ENCODE measurements around the gene NFU1. TPM values are rescaled to one million over a fixed set of nuclear protein-coding genes. Genes with fewer than 3 reads are reported as not detected.

NFU1 gene
- total and polyA plus RNA-seq, 2 of the 13 experiments (the other 11 are each of a cell fraction or from before 2014, with no cell fraction given), result 39.1 to 84.0 TPM

DNA sequence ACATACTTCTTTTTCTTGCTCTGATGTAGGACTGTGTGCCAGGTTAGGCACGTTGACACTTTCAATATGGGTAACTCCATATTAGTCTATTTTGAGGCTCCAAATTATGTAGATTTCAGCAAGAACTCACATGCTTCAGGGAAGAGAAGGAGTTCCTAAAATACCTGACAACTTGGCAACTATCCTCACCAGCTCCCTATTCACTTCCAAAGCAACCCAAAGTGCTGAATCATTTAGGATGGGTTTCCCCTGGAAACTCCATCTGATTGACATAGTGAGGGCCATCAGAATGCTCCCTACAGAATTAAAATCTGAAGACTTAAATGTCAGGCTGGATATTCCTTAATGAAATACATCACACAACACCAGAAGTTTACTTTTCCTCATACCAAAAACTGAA is 32.5 kb upstream of the NFU1 start:
- Histone ChIP-seq H3K9ac (ENCODE audit: insufficient read depth, low read depth, low read length) (no peak overlapping the region), H3K4me3 (replicated peaks in 1 of 3; ENCODE audit: insufficient read depth in 1 of 3, low read depth in 2 of 3, low read length in 3 of 3) (no peak overlapping the region), H3K79me2 (ENCODE audit: insufficient read depth, low read length) (no peaks in the 10 kb centered on the region), H3K27ac (ENCODE audit: extremely low read length, insufficient read depth, low read length) (no peak overlapping the region), H4K20me1 (ENCODE audit: insufficient read depth, low read length) (no peaks in the 10 kb centered on the region), H3K27me3 (ENCODE audit: control insufficient read depth in 1 of 2, insufficient read depth in 2 of 2, low read length in 2 of 2) (no peaks in the 10 kb centered on the region), H3K9me3 (ENCODE audit: low read length) (no peaks in the 10 kb centered on the region), H3K4me1 (ENCODE audit: insufficient read depth, low read length) (no peaks in the 10 kb centered on the region), H2AFZ (ENCODE audit: low read length) (no peak overlapping the region), H3K36me3 (replicated peaks in 1 of 2; ENCODE audit: control insufficient read depth in 1 of 2, insufficient read depth in 2 of 2, low read length in 2 of 2) (peaks cover 0 to 11% of the 10 kb centered on the region in 2 experiments; a peak in 2 of 5 replicates), H3K4me2 (ENCODE audit: low read depth, low read length) (no peak overlapping the region)
- BruUV-seq (replicated peaks), result no TSS peak
- TF ChIP-seq GABPB1 (CRISPR knock-in tag; IDR thresholded peaks at IDR 0.05) (no peak), XBP1 (CRISPR knock-in tag; IDR thresholded peaks at IDR 0.05) (no peak)
- FAIRE-seq (no peak), ATAC-seq (no peak), DNase-seq (ENCODE audit: low spot score) (no peak)
- 97% methylated on average over 1 of the region's 1 CpG for WGBS (ENCODE audit: low lambda C conversion rate)
- intact Hi-C loops (cut with micrococcal nuclease; ENCODE audit: unreplicated experiment) (no loop called here), in situ Hi-C loops (cut with HindIII; ENCODE audit: extremely low pct_ligation_motif_present, low pct_unique_long_range_greater_than_20kb) (no loop called here)
- ChIA-PET CTCF (ENCODE audit: low intra/inter-chr PET ratio, low total read pairs) (no interaction called here), POLR2A (no interaction called here)

DNA sequence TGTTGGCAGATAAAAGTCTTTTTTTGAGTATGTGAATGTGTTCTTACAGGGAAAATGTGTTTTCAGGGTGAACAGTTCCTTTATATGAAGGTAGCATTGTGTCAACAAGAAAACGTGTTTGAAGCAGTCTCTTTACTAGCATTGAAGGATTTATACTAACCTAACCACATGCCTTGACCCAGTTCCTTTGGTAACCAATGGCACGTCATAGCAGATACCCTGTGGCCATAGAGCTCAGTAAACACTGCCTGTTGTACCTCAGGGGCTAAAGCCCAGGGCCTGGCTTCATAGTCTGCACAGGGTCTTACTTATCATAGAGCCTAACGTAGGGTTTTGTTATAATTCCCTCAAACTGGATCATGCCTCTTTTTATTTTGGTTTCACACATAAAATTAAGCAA is 32.1 kb upstream of the NFU1 start:
- H3K9ac ChIP-seq (ENCODE audit: insufficient read depth, low read depth, low read length), result no peak overlapping the region
- no peaks in the 10 kb centered on the region for H3K79me2 ChIP-seq (ENCODE audit: insufficient read depth, low read length)
- CTCF ChIA-PET (ENCODE audit: low intra/inter-chr PET ratio, low total read pairs), result no interaction called here
- no peak overlapping the region for H2AFZ ChIP-seq (ENCODE audit: low read length)
- BruUV-seq (replicated peaks), result no TSS peak
- DNase-seq (ENCODE audit: low spot score) (no peak), ATAC-seq (no peak), FAIRE-seq (peak; percentile 52)
- H3K27me3 ChIP-seq (ENCODE audit: control insufficient read depth in 1 of 2, insufficient read depth in 2 of 2, low read length in 2 of 2), result no peaks in the 10 kb centered on the region
- POLR2A ChIA-PET, result no interaction called here
- WGBS (ENCODE audit: low lambda C conversion rate), result 96% methylated on average over 3 of the region's 3 CpGs
- no peak overlapping the region for H3K27ac ChIP-seq (ENCODE audit: extremely low read length, insufficient read depth, low read length)
- in situ Hi-C loops (cut with HindIII; ENCODE audit: extremely low pct_ligation_motif_present, low pct_unique_long_range_greater_than_20kb) (no loop called here), intact Hi-C loops (cut with micrococcal nuclease; ENCODE audit: unreplicated experiment) (no loop called here)
- H3K4me1 ChIP-seq (ENCODE audit: insufficient read depth, low read length), result no peaks in the 10 kb centered on the region
- H3K9me3 ChIP-seq (ENCODE audit: low read length), result no peaks in the 10 kb centered on the region
- H3K4me2 ChIP-seq (ENCODE audit: low read depth, low read length), result no peak overlapping the region
- peaks cover 0 to 11% of the 10 kb centered on the region in 2 experiments; a peak in 2 of 5 replicates for H3K36me3 ChIP-seq (replicated peaks in 1 of 2; ENCODE audit: control insufficient read depth in 1 of 2, insufficient read depth in 2 of 2, low read length in 2 of 2)
- H4K20me1 ChIP-seq (ENCODE audit: insufficient read depth, low read length), result no peaks in the 10 kb centered on the region
- no peak overlapping the region for H3K4me3 ChIP-seq (replicated peaks in 1 of 3; ENCODE audit: insufficient read depth in 1 of 3, low read depth in 2 of 3, low read length in 3 of 3)
- no peak for TF ChIP-seq HMGA1 (CRISPR knock-in tag; conservative IDR thresholded peaks at IDR 0.05)
- TF ChIP-seq, protein P1, sequence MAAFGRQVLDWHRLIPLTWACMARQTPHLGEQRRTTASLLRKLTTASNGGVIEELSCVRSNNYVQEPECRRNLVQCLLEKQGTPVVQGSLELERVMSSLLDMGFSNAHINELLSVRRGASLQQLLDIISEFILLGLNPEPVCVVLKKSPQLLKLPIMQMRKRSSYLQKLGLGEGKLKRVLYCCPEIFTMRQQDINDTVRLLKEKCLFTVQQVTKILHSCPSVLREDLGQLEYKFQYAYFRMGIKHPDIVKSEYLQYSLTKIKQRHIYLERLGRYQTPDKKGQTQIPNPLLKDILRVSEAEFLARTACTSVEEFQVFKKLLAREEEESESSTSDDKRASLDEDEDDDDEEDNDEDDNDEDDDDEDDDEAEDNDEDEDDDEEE (CRISPR knock-in tag; IDR thresholded peaks at IDR 0.05), result no peak
- TF ChIP-seq, protein P2, sequence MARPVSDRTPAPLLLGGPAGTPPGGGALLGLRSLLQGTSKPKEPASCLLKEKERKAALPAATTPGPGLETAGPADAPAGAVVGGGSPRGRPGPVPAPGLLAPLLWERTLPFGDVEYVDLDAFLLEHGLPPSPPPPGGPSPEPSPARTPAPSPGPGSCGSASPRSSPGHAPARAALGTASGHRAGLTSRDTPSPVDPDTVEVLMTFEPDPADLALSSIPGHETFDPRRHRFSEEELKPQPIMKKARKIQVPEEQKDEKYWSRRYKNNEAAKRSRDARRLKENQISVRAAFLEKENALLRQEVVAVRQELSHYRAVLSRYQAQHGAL (CRISPR knock-in tag; IDR thresholded peaks at IDR 0.05; ENCODE audit: not compliant biosample characterization), result no peak
- TF ChIP-seq ETV5 (CRISPR knock-in tag; IDR thresholded peaks at IDR 0.05; ENCODE audit: borderline replicate concordance), result no peak
- no peak for TF ChIP-seq ZSCAN25 (CRISPR knock-in tag; IDR thresholded peaks at IDR 0.05)
- no peak for TF ChIP-seq ZNF256 (CRISPR knock-in tag; conservative IDR thresholded peaks at IDR 0.05)
- TF ChIP-seq MTA1 (CRISPR knock-in tag; IDR thresholded peaks at IDR 0.05; ENCODE audit: borderline replicate concordance), result no peak
- no peak for TF ChIP-seq AGO2 (optimal IDR thresholded peaks at IDR 0.05; ENCODE audit: low read depth, low read length)
- no peak for TF ChIP-seq NR3C1 (CRISPR knock-in tag; IDR thresholded peaks at IDR 0.05)
- no peak for TF ChIP-seq ZBTB42 (CRISPR knock-in tag; IDR thresholded peaks at IDR 0.05)
- TF ChIP-seq NFE2L2 (IDR thresholded peaks at IDR 0.05; ENCODE audit: low read length), result no peak
- TF ChIP-seq HNRNPL (IDR thresholded peaks at IDR 0.05; ENCODE audit: low read depth, low read length), result no peak
- TF ChIP-seq MAFF (IDR thresholded peaks at IDR 0.05; ENCODE audit: low read depth, low read length), result no peak
- TF ChIP-seq RNF2 (conservative IDR thresholded peaks at IDR 0.05; ENCODE audit: low read depth), result no peak
- no peak for TF ChIP-seq BRCA1 (CRISPR knock-in tag; IDR thresholded peaks at IDR 0.05)
- no peak for TF ChIP-seq TEAD2 (CRISPR knock-in tag; IDR thresholded peaks at IDR 0.05)
- no peak for TF ChIP-seq SPEN (CRISPR knock-in tag; IDR thresholded peaks at IDR 0.05; ENCODE audit: low read depth)

Measured in HepG2 (cell line).